NOMO-1 treated with dmso at 0.1 percent for 144 hours (cell line): Measurements from ENCODE around the gene LIM2.
A peak's percentile ranks its signal among the peaks of the same experiment; 100 is the strongest.

Experiments
- DNase-seq: peaks from one replicate; lab custom pipeline; 2025; ENCODE audit not compliant: unreplicated experiment; lab: John Stamatoyannopoulos, UW

The LIM2 gene

DNA sequence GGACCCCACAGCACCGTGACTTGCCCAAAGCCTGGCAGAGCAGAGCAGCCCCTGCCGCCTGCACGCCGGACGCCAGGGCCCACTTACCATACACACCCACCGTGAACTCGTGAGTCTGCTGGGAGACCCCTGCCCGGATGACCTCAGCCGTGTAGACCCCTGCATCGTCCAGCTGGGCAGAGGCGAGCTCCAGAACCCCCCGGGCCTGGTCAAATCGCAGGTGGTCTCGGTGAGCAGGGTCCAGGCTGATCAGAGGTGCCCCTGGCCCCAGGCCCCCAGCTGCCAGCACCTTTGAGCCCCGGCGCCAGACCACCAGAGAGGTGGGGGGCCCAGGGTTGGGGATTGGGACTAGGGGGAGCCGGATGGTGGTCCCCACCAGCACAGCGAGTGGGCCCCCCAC is 46.7 kb downstream of the LIM2 start:
- no peak for DNase-seq

DNA sequence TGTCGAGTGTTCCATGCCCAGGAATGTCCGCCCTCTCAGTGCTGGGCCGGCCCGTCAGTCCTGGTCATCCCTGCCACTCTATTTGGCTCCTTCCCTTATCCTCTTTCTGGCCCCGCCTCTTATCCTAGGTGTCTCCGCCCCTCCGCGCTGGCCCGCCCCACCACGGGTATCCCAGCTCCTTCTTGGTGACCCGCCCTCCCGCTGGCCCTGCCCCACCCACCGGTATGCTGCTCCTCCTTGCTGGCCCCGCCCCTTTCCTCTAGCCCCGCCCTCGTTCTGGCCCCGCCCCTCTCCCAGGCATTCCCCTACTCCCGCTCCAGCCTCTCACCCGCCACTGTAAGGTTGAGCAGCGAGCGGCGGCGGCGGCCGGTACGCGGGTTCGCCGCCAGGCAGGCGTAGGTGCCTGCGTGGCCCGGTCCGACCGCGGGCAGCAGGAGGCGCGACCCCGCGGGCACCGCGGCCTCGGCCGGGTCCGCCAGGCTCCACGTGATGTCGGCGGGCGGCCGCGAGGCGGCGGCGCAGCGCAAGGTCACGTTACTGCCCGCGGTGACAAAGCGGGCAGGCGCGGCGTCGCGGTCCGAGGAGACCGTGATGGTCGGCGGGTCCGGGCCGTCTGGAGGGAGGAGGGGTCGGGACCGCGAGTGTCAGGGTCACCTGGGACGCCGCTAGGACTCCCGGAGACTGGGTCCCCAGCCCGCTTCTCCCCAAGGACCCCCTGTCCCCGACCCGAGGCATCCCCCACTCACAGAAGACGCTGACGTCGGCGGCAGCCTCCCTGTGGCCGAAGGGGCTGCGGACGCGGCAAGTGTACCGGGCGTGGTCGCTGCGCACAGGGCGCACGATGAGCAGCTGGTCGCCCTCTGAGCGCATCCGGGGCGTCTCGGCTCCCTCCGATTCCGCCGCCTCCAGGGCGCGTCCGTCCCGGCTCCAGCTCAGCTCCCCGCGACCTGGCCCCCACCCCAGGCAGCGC is 47.8 kb downstream of the LIM2 start:
- DNase-seq, result peak; percentile 91

GRCh38 chr19:51339313-51339686 is 48.5 kb downstream of the LIM2 start:
- DNase-seq, result no peak

DNA sequence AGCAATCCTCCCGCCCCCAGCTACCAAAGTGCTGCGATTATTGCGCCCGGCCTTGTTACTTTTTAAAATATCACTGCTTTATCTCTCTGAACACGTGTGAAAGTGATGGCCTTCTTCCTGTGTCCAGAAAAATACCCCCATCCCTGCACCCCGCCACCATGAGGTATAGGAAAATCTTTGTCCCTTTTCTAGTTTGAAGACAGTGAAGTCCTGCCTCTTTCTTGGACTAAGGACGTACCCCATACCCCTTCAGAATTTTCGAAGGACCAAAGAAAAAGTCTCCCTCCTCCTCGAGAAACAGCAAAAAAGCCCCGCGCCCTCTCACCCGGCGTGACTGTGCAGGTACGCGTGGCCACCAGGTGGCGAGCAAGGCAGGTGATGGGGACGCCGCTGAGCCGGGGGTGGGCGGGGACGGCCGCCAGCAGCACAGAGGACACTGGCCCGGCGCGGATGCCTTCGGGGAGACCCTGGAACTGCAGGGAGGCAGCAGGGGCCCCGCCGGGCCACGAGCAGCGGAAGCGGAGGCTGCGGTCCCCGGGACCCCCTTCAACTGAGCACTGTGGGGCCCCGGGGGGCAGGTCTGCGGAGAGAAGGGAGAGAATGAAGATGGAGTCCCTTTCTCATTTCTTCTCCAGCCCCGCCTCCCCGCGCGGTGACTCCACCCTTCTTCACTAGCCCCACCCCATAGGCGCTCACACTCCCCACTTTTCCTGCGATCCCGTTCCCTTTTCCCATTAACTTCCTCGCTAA is 49.0 kb downstream of the LIM2 start:
- DNase-seq, result peak; percentile 63

DNA sequence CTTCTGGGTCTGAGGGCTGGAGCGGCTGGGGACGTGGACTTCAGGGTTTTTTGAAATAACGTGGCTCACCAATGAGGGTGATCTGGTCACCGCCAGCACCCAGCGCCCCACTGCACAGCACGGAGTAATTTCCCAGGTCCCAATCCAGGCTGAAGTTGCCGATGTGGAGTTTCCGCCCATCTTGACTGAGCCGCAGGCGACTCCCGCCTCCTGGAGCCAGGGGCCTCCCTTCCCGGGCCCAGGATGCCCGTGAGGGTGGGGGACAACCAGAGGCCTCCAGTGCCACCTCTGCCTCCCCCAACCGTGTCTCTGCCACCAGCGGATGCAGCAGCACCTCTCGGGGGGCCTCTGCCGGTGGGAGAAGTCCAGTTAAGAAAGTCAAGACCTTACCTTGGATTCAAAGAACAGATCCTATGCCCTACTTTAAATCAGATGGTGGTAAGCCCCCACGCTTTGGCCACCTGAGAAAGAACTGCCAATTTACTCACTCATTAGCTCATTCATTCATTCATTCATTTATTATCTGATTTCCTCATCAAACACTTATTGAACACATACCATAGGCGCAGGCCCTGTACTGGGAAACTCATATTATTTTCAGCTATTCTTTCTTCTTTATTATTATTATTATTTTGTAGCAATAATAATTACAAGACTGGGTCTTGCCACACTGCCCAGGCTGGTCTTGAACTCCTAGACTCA is 49.8 kb downstream of the LIM2 start:
- DNase-seq, result no peak

- no peak for DNase-seq
Observed at GRCh38 chr19:51337141-51337860, 50.5 kb downstream of the LIM2 start.

DNA sequence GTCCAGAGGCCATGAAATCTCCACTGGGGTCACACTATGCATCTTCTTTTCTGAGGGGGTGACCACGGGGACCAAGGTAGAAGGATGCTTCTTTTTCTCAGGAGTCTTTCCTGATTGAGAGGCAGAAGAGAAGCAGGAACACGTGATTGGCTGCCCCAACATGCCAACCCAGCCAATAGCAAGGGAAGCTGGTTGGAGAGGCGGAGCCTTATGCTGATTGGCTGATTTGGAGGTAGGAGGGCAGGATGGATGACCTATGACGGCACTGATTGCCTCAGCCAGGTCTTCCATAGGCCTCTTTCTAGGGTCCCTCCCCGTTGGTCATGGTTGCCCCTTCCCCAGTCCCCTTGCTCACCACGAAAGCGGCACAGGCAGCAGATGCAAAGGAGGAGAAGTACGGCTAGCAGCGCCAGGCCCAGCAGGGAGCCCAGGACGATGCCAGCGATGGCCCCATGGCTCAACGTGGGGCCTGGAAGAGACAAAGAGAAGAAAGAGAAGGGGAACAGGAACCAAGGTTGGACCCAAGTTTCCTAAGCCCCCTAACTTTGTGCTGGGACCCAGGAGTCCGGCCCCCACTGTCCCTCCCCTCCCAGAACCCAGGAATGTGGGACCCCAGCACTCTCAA is 53.8 kb downstream of the LIM2 start:
- no peak for DNase-seq

GRCh38 chr19:51331716-51332115 is 56.1 kb downstream of the LIM2 start:
- DNase-seq, result no peak

DNA sequence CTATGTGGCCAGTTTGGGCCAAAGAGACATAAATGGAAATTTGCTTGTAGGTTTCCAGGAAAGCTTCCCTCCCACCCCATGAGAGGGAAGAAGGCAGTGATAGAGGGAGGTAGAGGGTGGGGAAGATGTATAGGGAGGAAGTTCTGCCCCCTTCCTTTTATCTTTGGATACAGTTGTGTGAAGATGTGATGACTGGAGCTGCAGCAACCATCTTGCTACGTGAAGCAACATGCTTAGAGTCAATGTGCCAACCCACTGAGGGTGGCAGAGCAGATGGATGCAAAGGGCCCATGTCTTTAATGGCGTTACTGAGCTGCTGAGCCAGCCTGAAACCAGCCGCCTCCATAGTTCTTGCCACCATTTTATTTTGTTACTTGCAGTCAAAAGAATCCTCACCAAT is 56.6 kb downstream of the LIM2 start:
- no peak for DNase-seq

DNA sequence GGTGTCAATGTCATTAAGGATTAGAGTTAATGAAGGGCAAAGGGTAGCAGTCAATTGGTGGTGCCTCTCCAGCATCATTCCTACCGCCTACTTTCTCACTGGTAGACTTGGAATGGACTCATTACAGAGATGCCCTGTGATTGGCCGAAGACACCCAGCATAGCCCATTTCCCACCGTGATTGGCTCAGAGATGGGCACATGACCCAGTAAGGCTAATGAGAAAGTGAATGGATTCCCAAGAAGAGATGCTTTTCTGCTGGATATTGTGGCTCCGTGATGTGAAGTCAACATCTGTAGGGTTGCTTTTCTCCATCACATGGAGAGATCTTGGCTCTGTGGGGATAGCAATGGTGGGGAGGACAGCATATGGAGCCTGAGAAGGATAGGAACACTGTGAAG is 57.4 kb downstream of the LIM2 start:
- DNase-seq, result no peak
